GF-D8 (cell line): ENCODE results near the gene CCDC134.

Experiments
- DNase-seq: peaks from one replicate; lab custom pipeline; 2025; lab: John Stamatoyannopoulos, UW

Gene CCDC134

GRCh38 chr22:41787331-41787730, 13.1 kb upstream of the CCDC134 start:
- no peak for DNase-seq

GRCh38 chr22:41793871-41794270, 6.6 kb upstream of the CCDC134 start:
- DNase-seq, result no peak

GRCh38 chr22:41798736-41799135, 1.7 kb upstream of the CCDC134 start:
- DNase-seq, result no peak

DNA sequence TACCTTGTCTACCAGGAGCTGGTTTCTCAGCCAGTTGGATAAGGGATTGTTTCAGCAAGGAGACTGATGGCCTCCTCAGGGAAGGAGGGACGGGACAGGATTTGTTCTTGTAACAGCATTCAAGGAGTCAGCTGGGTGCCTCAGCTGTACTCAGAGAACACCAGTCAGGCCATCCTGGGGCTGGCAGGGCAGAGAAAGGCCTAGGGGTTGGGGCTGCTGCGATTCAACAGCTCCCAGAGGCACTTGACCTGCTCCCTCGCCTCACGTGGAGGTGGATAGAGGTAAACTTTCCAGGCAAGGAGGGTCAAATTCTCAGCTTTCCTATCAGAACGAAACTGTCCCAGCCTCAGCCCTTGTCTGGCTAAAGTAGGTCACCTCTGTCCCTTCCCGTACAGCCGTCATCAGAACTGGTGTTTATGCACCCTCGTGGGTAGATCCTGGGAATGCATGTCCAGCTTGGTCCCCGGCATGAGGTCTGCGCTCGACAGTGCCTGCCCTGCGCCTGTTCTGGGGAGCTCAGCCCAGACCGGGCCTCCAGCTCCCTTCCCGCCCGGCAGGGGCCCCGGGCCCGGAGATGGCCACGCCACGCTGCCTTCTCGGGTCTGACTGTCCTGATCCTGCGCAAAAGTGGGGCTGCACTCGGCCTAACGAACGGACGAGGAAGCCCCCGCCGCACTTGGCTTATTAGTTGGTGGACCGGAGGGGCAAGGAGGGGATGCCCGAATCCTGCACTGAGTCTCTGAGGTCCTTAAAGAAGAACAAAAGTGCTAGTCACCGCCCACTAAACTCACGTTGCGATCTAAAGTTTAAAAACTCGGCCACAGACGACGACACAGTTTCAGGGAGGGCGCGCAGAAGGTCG, 762 bp upstream of the CCDC134 start:
- peak; percentile 1 for DNase-seq

GRCh38 chr22:41801147-41801819, 804 bp downstream of the CCDC134 start:
- DNase-seq, result no peak

DNA sequence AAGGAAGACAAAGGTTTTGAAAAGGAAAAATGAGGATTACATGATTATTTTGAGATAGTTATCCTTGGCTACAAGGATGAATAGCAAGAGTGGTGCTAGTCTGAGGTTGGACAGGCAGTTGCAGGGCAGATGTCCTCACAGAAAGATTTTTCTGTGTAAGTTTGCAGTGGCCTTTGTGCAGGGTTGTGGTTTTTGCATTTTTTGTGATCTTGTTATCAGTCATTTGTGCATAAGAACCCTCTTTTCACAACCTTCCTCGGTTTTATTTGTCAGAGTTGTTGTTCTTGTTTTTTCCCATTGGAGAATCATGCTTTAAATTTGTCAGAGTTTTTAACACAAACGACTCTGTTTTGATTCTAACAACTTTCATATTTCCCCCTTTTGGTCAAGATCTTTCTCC, 1.4 kb downstream of the CCDC134 start:
- DNase-seq, result no peak

DNA sequence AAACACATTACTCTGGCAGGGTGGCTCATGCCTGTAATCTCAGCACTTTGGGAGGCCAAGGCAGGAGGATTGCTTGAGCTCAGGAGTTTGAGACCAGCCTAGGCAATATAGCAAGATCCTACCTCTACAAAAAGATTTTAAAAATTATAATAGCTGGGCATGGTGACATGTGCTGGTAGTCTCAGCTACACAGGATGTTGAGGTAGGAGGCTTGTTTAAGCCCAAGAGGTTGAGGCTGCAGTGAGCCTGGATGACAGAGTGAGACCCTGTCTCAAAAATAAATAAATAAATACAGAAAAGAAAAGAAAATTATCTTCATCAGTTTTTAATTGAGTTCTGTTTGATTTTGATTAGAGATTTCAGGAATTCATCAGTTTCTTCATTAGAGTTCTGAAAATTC, 5.2 kb downstream of the CCDC134 start:
- no peak for DNase-seq

DNA sequence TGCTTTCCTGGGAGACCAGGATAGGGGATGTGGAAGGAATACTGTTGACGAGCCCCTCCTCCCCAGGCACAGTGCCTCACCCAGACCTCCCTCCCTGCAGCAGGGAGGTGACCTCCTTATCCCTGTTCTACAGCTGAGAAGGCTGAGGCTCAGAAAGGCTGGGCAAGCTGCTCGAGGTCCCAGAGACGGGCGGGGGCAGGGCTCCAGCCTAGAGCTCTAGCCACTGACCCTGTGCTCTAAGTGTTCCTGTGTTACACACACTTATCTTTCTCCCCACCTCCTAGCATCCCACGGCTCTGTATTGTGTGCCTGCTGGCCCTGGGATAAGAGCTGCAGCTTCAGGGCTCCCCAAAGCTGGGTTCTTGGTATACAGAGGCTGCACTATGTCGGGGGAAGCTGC, 7.9 kb downstream of the CCDC134 start:
- no peak for DNase-seq

DNA sequence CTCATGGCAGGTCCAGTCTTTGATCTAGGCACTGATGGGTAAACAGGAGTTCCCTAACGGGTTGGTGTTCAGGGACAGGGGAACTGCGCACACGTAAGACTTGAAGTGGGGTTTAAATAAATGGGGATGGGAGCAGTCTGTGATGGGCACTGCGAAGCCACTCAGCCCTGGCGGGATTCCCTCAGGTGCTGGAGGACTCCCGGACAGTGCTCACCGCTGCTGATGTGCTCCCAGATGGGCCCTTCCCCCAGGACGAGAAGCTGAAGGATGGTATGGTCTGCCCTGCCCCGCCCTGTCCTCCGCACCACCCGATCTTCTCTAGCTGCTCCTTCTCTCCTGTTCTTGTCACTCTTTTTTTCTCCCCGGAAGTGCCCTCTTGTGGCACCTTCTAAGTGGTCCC, 9.5 kb downstream of the CCDC134 start:
- DNase-seq, result no peak

DNA sequence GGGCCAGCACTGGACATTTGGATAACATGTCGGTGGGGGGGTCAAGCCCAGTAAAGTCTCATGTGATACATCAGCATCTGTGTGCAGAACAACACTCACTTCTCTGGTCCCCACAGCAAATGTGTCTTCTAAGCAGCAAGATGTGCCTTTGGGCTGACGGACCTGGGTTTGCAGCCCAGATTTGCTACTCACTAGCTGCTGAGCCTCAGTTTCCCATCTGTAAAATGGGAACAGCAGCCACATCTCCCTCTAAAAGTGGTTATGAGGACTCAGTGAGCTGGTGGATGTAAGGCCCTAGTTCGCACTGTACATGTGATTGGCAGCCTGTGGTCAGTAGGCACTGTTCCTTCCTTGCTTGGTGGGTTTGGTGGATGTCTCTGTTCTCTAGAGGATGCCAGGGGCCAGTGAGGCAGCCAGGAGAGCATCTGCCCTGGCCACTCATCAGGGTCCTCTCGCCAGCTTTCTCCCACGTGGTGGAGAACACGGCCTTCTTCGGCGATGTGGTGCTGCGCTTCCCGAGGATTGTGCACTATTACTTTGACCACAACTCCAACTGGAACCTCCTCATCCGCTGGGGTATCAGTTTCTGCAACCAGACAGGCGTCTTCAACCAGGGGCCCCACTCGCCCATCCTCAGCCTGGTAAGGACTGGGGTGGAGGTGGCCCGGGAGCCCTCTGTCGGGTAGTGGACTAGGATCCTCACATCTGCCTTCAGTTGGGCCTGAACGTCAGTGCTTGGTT, 12.5 kb downstream of the CCDC134 start:
- DNase-seq, result no peak

GRCh38 chr22:41813726-41814410, 13.4 kb downstream of the CCDC134 start:
- no peak for DNase-seq

- no peak for DNase-seq
These were observed 15.2 kb downstream of the CCDC134 start for GRCh38 chr22:41815716-41816115.

DNA sequence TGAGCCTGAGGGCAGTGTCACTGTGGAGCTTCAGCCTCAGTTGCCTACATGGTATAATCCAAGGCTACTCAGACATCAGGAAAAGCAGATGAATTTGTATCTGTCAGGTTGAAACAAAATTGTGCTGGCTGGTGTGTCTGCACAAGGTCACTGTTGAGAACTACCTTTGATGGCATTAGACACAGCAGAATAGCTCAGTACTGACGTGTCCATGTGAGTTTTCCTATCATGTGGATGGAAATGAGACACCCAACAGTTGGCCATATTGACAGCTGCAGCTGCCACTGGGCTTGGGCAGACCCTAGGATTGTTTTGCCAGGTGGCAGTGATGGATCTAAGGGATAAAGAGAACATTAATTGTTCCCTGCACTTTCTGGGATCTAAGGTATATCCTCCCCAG, 15.8 kb downstream of the CCDC134 start:
- no peak for DNase-seq

GRCh38 chr22:41816871-41817270, 16.4 kb downstream of the CCDC134 start:
- no peak for DNase-seq

DNA sequence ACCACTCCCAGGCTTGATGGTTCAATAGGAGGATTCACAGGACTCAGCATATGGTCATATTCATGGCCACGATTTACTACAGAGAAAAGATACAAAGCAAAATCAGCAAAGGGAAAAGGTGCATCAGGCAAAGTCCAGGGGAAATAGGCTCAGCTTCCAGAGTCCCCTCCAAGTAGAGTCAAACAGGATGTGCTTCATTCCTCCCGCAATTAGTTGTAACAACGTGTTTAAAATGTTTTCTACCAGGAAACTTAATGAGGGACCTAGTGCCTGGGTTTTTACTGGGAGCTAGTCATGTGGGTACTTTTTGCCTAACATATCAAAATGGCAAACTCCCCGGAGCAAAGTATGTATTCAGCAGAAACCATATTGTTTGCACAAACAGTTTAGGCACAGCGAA, 17.5 kb downstream of the CCDC134 start:
- no peak for DNase-seq

GRCh38 chr22:41818596-41818995, 18.1 kb downstream of the CCDC134 start:
- no peak for DNase-seq

GRCh38 chr22:41819257-41819656, 18.8 kb downstream of the CCDC134 start:
- DNase-seq, result no peak

- no peak for DNase-seq
These were observed 20.0 kb downstream of the CCDC134 start for GRCh38 chr22:41820447-41820846.

DNA sequence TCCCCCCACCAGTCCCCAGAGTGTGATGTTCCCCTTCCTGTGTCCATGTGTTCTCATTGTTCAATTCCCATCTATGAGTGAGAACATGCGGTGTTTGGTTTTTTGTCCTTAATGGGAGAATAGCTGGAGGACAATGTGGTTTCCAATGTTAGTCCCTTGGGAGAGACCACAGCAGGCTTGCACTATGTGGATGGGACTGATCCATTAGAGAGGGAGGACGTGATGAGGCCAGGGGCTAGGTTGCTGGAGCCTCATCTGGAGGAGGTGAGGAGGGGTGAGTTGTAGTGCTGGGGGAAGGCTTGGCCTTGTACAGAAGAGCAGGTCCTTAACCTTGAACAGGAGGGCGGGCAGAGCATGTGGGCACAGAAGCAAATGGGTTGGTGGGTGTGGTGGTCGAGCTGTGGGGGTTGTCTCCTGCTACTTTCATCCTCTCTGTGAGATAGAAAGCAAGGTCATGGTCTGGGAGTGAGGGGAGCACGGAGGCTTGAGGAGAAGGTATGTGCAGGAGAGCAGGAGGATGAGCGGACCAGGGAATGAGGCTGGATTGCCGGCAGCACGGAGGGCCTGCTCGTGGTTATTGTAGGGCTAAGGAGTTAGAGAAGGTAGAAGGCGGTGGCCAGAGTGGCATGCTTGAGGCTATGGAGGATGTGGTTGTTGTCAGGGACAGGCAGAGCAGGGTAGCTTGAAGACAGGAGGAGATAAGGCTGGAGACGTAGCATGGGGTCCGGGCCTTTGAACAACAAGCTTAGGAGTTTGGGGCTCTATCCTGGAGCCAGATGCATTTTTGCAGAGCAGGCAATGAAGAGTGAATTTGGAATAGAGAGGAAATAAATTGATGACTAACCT, 21.2 kb downstream of the CCDC134 start:
- DNase-seq, result no peak

GRCh38 chr22:41822317-41823057, 22.0 kb downstream of the CCDC134 start:
- peak; percentile 8 for DNase-seq

DNA sequence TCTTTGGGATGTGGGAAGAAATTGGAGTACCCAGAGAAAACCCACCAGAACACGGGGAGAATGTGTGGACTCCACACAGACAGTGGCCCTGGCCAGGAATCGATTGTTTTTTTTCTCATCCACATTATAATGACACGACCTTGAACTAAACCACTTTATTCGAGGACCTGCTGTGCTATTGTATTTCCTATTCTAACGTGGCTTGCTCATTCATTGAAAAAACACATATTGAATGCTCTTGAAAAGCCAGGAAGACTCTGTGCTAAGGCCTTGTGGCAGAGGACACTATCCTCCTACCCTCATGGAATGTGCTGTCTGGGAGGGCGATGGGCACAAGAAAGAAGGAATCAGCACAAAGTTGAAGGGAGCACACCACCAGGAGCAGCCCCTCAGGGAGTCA, 23.3 kb downstream of the CCDC134 start:
- DNase-seq, result no peak
